LNCAP (cell line): ENCODE measurements around the gene WAS.

ENCODE experiments used
- TF ChIP-seq, protein P1 (sequence below): fragments of 450-650 bp; IDR thresholded peaks from 2 replicates; pipeline ENCODE4 v1.5.1; 2017; ENCODE audit warnings: mild to moderate bottlenecking

The WAS gene

DNA sequence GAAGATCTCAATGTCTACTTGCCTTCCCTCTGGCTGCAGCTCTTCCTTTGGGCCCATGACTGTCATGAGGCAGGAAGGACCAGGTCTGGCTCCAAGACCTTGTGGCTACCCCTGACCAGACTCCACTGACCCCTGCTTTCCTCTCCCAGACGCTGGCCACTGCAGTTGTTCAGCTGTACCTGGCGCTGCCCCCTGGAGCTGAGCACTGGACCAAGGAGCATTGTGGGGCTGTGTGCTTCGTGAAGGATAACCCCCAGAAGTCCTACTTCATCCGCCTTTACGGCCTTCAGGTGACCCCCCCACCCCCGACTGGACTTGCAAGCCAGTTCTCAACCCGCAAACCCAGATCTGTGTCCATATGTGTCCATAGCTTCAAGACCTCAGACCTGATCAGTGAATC lies 535 bp downstream of the WAS start:
- TF ChIP-seq, protein P1, sequence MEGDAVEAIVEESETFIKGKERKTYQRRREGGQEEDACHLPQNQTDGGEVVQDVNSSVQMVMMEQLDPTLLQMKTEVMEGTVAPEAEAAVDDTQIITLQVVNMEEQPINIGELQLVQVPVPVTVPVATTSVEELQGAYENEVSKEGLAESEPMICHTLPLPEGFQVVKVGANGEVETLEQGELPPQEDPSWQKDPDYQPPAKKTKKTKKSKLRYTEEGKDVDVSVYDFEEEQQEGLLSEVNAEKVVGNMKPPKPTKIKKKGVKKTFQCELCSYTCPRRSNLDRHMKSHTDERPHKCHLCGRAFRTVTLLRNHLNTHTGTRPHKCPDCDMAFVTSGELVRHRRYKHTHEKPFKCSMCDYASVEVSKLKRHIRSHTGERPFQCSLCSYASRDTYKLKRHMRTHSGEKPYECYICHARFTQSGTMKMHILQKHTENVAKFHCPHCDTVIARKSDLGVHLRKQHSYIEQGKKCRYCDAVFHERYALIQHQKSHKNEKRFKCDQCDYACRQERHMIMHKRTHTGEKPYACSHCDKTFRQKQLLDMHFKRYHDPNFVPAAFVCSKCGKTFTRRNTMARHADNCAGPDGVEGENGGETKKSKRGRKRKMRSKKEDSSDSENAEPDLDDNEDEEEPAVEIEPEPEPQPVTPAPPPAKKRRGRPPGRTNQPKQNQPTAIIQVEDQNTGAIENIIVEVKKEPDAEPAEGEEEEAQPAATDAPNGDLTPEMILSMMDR: no peak

DNA sequence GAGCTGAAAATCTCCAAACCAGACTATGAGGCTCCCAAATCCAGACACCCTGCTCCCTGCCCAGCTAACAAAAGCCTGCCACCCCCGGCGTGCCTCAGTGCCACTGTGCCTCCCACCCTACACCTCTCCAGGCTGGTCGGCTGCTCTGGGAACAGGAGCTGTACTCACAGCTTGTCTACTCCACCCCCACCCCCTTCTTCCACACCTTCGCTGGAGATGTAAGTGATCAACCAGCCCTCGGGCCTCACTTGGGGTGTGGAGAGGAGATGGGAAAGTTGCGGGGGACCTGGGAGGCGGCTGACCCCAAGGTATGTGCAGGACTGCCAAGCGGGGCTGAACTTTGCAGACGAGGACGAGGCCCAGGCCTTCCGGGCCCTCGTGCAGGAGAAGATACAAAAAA lies 1.8 kb downstream of the WAS start:
- TF ChIP-seq, protein P1: no peak

DNA sequence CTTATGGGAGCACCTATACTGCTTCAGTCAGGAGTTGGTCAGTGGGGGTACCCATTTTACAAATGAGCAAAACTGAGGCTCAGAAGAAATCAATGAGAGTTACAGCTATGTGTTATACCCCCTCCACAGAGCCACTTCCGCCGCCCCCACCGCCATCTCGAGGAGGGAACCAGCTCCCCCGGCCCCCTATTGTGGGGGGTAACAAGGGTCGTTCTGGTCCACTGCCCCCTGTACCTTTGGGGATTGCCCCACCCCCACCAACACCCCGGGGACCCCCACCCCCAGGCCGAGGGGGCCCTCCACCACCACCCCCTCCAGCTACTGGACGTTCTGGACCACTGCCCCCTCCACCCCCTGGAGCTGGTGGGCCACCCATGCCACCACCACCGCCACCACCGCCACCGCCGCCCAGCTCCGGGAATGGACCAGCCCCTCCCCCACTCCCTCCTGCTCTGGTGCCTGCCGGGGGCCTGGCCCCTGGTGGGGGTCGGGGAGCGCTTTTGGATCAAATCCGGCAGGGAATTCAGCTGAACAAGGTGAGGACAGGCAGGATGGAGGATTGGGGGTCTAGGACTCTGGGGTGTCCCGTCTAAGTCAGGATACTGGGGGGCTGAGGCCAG lies 5.0 kb downstream of the WAS start:
- TF ChIP-seq, protein P1: no peak

DNA sequence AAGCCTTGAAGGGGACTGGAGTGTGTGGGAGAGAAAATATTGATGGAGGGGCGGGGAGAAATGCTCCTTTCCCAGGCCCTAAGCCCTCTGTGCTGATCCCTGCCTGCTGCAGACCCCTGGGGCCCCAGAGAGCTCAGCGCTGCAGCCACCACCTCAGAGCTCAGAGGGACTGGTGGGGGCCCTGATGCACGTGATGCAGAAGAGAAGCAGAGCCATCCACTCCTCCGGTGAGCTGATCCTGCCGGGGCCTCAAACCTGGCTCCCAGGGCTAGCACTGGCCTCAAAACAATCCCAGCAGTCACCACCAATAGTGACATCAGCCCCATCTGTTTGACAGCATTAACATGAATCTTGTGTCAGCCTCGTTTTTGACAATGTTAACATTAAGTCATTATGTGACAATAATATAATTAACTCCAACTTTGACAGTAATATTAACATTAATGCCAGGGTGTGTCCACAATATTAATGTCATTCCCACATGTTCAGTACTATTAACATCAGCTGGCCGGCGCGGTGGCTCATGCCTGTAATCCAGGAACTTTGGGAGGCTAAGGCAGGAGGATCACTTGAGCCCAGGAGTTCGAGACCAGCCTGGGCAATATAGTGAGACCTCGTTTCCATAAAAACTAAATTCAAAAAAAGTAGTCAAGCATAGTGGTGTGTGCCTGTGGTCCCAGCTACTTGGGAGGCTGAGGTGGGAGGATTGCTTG lies 5.8 kb downstream of the WAS start:
- TF ChIP-seq, protein P1: no peak

DNA sequence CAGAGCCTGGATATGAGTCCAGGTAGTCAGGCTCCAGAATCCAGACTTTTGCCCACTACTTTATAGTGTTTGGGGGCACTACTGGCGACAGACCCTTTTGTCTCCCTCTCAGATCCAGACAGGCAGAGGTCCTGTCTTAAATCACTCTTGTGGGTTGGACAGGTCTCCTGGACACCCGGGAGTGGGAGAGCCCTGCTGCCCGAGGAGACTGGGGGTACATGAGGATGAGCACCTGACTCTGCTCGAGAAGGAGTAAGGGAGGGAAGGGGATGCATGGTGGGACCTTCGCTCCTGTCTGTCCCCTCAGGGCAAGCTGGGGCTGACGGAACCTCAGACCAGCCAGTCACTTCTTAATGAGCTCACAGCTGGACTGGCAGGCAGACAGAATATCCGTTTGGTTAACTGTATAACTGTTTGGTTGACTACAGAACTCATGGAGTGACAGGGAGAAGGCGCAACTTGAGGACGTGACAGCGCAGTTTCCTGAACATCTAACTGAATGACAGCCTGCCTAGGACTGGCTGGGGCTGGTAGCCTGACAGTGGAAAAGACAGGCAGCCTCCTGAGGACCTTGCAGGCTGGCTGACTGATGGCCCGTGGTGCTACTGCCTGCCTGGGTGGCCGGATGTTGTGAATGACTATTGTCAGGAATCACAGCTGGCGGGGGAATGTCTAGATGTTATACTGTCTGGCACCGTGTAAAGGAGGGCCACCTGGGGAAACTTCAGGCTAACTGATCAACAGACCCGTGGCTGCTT lies 11.4 kb downstream of the WAS start:
- TF ChIP-seq, protein P1: no peak

DNA sequence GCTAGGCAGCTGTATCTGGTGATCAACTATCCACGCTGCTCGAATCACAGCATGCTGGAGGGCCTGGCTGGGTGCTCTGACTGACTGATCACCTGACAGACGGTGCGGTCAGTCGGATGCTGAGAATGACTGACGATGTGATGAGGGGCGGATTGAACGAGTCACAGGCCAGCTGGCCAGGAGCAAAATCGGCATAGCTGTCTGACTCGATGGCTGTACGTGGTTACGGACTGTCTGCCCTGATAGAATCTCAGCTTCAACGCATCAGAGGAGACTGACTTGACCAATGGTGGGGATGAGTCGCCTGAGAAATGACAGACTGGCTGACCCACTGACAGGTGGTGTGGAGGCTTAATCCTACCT lies 11.9 kb downstream of the WAS start:
- TF ChIP-seq, protein P1: no peak

DNA sequence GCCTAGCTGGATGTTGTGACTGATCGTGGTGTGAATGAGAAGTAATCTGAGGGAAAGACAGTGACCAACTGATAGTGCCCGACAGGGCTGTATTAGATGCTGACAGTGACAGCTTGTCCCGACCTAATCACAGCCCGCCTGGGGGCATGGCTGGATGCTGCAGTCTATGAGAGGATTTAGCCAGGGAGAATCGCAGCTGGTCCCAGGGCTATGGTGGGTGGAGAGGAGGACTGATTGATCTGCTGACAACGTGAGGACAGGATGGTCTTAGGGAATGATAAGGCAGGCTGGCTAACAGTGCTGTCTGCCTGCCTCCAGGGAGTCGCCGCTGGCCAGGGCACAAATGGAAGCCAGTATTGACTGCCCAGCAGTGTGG lies 12.3 kb downstream of the WAS start:
- TF ChIP-seq, protein P1: no peak
